Measurements from ENCODE around the gene AIF1. TPM values are rescaled to one million over a fixed set of nuclear protein-coding genes. Genes with fewer than 3 reads are reported as not detected.

The AIF1 gene
- total RNA-seq, 1 donor from 2014 or later: 55.3 TPM

GRCh38 chr6:31659649-31660380, 44.8 kb downstream of the AIF1 start:
- Histone ChIP-seq H3K9me3 (no peaks in the 10 kb centered on the region), H3K4me1 (peaks cover 46% of the 10 kb centered on the region), H3K27me3 (no peaks in the 10 kb centered on the region), H3K27ac (peak overlapping the region; percentile 82), H3K4me3 (peak overlapping the region; percentile 80), H3K36me3 (peaks cover 40% of the 10 kb centered on the region)
- no peak for TF ChIP-seq CTCF (IDR thresholded peaks at IDR 0.05)
- ATAC-seq (peak; percentile 52), DNase-seq (no peak)
- intact Hi-C loops (cut with DNase I): no loop called here

- peak within 1 kb of the TSS; percentile 82 for H3K27ac ChIP-seq
- peaks cover 46% of the 10 kb centered on the region for H3K4me1 ChIP-seq
- H3K36me3 ChIP-seq: peaks cover 40% of the 10 kb centered on the region
- ATAC-seq: peak; percentile 89
- H3K9me3 ChIP-seq: no peaks in the 10 kb centered on the region
- intact Hi-C loops (cut with DNase I): no loop called here
- H3K4me3 ChIP-seq: peak within 1 kb of the TSS; percentile 80
- no peak for TF ChIP-seq CTCF (IDR thresholded peaks at IDR 0.05)
- peak; percentile 95 for DNase-seq
- no peaks in the 10 kb centered on the region for H3K27me3 ChIP-seq
These were observed 45.6 kb downstream of the AIF1 start, which contains the start of gene C6orf47 for GRCh38 chr6:31660381-31661261. TSS of gene C6orf47 (minus strand) at chr6:31660778. CDS start at chr6:31659947, 831 bp downstream.

GRCh38 chr6:31661262-31662123, 46.5 kb downstream of the AIF1 start:
- intact Hi-C loops (cut with DNase I): no loop called here
- no peaks in the 10 kb centered on the region for H3K9me3 ChIP-seq

GRCh38 chr6:31662124-31662723, 47.2 kb downstream of the AIF1 start:
- H3K27me3 ChIP-seq: no peaks in the 10 kb centered on the region
- DNase-seq: no peak
- no peak overlapping the region for H3K4me3 ChIP-seq
- H3K9me3 ChIP-seq: no peaks in the 10 kb centered on the region
- H3K27ac ChIP-seq: no peak overlapping the region
- TF ChIP-seq CTCF (IDR thresholded peaks at IDR 0.05): no peak
- H3K36me3 ChIP-seq: peaks cover 30% of the 10 kb centered on the region
- ATAC-seq: no peak
- intact Hi-C loops (cut with DNase I): no loop called here
- H3K4me1 ChIP-seq: peaks cover 54% of the 10 kb centered on the region

More at GRCh38 chr6:31661262-31662123, 46.5 kb downstream of the AIF1 start:
- peak overlapping the region; percentile 80 for H3K4me3 ChIP-seq
- peaks cover 48% of the 10 kb centered on the region for H3K4me1 ChIP-seq
- TF ChIP-seq CTCF (IDR thresholded peaks at IDR 0.05): no peak
- DNase-seq (no peak), ATAC-seq (no peak)
- H3K27me3 ChIP-seq: no peaks in the 10 kb centered on the region
- H3K27ac ChIP-seq: peak overlapping the region; percentile 82
- peaks cover 31% of the 10 kb centered on the region for H3K36me3 ChIP-seq
